ENCODE measurements around the gene FGFR2.

The FGFR2 gene

DNA sequence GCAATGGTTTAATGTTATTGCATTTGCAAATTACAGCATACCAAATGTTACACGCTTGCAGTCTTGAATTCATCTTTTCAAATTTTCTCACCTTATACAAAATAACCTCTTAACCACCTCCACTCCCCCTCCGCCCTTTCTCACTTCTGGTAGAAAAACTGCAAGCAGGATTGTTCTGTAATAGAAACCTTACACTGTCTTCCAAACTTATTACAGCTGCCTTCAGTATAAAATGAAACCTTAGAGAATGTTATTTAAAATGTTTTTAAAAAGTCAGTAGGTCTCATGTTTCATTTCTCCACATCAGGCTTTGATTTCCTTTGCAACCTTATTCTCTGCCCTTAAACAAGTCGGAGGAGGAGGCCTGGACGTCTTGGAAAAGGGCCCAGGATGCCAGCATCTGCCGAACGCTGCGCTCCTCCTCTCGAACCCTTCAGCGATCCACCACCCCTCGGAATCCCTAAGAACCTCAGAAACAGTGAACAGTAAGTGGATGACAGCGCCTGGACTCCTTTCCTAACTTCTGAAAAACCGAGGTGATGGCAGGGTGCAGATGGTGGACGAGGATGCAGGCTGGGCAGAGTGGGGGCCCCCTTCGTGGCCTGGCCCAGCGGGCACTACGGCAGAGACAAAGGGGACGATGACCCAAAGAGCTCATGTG is 74.0 kb downstream of the FGFR2 start:
- peak; percentile 30; the same call in 1 of the 2 replicates for TF ChIP-seq YY1 (IDR thresholded peaks at IDR 0.05; ENCODE audit: low read depth)
- no peak for TF ChIP-seq TAF1 (IDR thresholded peaks at IDR 0.05; ENCODE audit: low read depth)
- peak; percentile 12; the same call in 1 of the 2 replicates for TF ChIP-seq TCF12 (IDR thresholded peaks at IDR 0.05; ENCODE audit: low read depth)
- peak; percentile 59 for TF ChIP-seq NFIC (IDR thresholded peaks at IDR 0.05)
- no peak for TF ChIP-seq RAD21 (IDR thresholded peaks at IDR 0.05; ENCODE audit: low read depth)
- TF ChIP-seq TEAD4 (IDR thresholded peaks at IDR 0.05) = 0 out of 2 replicates have a peak, but pooled peaks have one; percentile 16
- 0 out of 2 replicates have a peak, but pooled peaks have one; percentile 33 for TF ChIP-seq FOXM1 (IDR thresholded peaks at IDR 0.05; ENCODE audit: borderline replicate concordance, low read depth)
- TF ChIP-seq, protein P1, sequence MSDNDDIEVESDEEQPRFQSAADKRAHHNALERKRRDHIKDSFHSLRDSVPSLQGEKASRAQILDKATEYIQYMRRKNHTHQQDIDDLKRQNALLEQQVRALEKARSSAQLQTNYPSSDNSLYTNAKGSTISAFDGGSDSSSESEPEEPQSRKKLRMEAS (IDR thresholded peaks at IDR 0.05) = 0 out of 2 replicates have a peak, but pooled peaks have one; percentile 33

DNA sequence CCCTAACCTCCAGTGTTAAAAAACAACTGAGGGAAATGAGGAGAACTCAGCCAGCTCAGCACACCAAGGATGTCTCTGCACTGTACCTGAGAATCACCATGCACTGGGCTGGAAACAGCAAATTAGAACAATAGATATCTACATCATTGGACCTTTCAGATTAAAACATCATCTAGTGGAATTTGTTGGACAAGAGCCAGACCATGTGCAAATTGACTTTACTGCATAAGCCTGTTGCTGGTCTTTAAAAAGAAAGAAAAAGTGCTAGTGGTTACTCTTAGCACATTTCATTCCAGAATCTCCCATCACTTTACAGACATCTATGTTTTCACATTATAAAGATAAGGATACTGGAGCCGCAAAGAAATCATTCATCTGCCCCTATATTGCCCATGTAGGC is 75.4 kb downstream of the FGFR2 start:
- no peak for TF ChIP-seq FOXM1 (IDR thresholded peaks at IDR 0.05; ENCODE audit: borderline replicate concordance, low read depth)
- TF ChIP-seq TEAD4 (IDR thresholded peaks at IDR 0.05) = no peak
- TF ChIP-seq EGR1 (IDR thresholded peaks at IDR 0.05) = no peak
- TF ChIP-seq, protein P1 (IDR thresholded peaks at IDR 0.05) = no peak
- TF ChIP-seq, protein P2, sequence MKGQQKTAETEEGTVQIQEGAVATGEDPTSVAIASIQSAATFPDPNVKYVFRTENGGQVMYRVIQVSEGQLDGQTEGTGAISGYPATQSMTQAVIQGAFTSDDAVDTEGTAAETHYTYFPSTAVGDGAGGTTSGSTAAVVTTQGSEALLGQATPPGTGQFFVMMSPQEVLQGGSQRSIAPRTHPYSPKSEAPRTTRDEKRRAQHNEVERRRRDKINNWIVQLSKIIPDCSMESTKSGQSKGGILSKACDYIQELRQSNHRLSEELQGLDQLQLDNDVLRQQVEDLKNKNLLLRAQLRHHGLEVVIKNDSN (IDR thresholded peaks at IDR 0.05) = no peak
- TF ChIP-seq, protein P3, sequence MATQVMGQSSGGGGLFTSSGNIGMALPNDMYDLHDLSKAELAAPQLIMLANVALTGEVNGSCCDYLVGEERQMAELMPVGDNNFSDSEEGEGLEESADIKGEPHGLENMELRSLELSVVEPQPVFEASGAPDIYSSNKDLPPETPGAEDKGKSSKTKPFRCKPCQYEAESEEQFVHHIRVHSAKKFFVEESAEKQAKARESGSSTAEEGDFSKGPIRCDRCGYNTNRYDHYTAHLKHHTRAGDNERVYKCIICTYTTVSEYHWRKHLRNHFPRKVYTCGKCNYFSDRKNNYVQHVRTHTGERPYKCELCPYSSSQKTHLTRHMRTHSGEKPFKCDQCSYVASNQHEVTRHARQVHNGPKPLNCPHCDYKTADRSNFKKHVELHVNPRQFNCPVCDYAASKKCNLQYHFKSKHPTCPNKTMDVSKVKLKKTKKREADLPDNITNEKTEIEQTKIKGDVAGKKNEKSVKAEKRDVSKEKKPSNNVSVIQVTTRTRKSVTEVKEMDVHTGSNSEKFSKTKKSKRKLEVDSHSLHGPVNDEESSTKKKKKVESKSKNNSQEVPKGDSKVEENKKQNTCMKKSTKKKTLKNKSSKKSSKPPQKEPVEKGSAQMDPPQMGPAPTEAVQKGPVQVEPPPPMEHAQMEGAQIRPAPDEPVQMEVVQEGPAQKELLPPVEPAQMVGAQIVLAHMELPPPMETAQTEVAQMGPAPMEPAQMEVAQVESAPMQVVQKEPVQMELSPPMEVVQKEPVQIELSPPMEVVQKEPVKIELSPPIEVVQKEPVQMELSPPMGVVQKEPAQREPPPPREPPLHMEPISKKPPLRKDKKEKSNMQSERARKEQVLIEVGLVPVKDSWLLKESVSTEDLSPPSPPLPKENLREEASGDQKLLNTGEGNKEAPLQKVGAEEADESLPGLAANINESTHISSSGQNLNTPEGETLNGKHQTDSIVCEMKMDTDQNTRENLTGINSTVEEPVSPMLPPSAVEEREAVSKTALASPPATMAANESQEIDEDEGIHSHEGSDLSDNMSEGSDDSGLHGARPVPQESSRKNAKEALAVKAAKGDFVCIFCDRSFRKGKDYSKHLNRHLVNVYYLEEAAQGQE (IDR thresholded peaks at IDR 0.05; ENCODE audit: low read depth) = no peak
- TF ChIP-seq RAD21 (IDR thresholded peaks at IDR 0.05; ENCODE audit: low read depth) = no peak
- peak; percentile 31; the same call in 1 of the 2 replicates for TF ChIP-seq NFIC (IDR thresholded peaks at IDR 0.05)

DNA sequence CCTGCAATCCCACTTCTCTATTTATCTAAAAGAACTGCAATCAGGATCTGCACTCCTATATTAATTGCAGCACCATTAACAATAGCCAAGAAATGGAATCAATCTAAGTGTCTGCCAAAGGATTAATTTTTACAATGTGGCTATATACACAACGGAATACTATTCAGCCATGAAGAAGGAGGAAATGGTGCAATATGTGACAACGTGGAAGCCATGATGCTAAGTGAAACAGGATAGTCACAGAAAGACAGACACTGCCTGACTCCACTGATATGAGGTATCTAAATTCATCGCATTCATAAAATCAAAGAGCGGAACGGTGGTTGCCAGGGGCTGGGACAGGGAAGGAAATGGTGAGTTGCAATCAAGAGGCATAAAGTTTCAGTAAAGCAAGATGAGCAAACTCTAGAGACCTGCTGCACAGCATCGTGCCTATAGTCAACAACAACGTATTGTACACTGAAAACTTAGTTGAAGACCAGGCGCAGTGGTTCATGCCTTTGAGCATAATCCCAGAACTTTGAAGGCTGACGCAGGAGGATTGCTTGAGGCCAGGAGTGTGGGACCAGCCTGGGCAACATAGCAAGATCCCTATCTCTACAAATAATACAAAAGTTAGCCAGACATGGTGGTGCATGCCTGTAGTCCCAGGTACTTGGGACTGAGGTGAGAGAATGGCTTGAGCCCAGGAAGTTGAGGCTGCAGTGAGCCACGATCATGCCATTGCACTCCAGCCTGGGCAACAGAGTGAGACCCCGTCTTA is 76.3 kb downstream of the FGFR2 start:
- TF ChIP-seq EP300 (IDR thresholded peaks at IDR 0.05; ENCODE audit: borderline replicate concordance) = no peak
- no peak for TF ChIP-seq TEAD4 (IDR thresholded peaks at IDR 0.05)
- no peak for TF ChIP-seq ZBTB7A (IDR thresholded peaks at IDR 0.05; ENCODE audit: low read depth)

DNA sequence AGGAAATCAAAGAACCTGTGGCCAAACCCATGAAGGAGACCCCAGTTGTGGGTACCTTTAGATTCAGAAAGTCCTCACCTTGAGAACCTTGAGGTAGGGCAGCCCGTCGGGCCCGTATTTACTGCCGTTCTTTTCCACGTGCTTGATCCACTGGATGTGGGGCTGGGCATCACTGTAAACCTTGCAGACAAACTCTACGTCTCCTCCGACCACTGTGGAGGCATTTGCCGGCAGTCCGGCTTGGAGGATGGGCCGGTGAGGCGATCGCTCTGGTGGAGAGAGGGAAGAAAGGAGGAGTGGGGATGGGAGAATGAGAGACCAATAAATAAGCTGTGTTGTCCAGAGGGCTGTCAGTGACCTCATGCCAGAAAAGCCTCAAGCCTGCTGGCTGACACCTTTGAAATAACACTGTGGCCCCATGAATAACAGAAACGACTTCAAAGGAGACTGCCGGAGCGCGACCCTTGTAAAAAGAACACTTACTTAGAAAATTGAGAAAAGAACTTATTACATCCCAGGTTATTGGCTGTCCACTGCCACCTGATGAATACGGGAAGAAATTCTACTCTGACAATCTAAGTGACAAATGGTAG is 78.2 kb downstream of the FGFR2 start:
- TF ChIP-seq, protein P3 (IDR thresholded peaks at IDR 0.05; ENCODE audit: low read depth) = 0 out of 2 replicates have a peak, but pooled peaks have one; percentile 41
- TF ChIP-seq TEAD4 (IDR thresholded peaks at IDR 0.05) = peak; percentile 20
- peak; percentile 46 for TF ChIP-seq NFIC (IDR thresholded peaks at IDR 0.05)
- no peak for TF ChIP-seq TCF12 (IDR thresholded peaks at IDR 0.05; ENCODE audit: low read depth)
- TF ChIP-seq, protein P1 (IDR thresholded peaks at IDR 0.05) = peak; percentile 43; the same call in 1 of the 2 replicates
- TF ChIP-seq EP300 (IDR thresholded peaks at IDR 0.05; ENCODE audit: borderline replicate concordance) = peak; percentile 32; the same call in 1 of the 2 replicates

DNA sequence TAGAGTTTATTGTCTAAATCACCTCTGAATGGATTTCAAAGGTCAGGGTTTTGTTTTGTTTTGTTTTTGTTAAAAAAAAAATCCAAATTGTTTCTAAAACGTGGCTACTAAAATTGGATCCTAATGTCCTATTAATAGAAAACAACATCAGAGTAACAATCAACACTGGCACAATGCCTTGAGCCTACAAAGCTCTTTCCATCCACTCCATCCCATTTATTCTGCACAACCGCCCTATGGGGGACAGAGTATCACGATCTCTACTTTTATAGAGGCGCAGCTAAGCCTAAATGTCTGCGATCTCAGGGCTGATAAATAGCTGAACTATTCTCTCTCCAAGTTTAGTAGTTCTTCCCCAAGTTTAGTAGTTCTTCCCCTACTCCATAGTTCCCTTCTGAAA is 78.8 kb downstream of the FGFR2 start:
- TF ChIP-seq CREB1 (IDR thresholded peaks at IDR 0.05; ENCODE audit: low read depth) (no peak), EGR1 (IDR thresholded peaks at IDR 0.05) (no peak), TAF1 (IDR thresholded peaks at IDR 0.05; ENCODE audit: low read depth) (no peak), EP300 (IDR thresholded peaks at IDR 0.05; ENCODE audit: borderline replicate concordance) (no peak), CEBPB (IDR thresholded peaks at IDR 0.05) (no peak), TCF12 (IDR thresholded peaks at IDR 0.05; ENCODE audit: low read depth) (no peak), TEAD4 (IDR thresholded peaks at IDR 0.05) (no peak), FOXM1 (IDR thresholded peaks at IDR 0.05; ENCODE audit: borderline replicate concordance, low read depth) (no peak), NFIC (IDR thresholded peaks at IDR 0.05) (no peak)
- TF ChIP-seq, protein P2 (IDR thresholded peaks at IDR 0.05) = no peak
- TF ChIP-seq, protein P1 (IDR thresholded peaks at IDR 0.05) = no peak
- TF ChIP-seq, protein P3 (IDR thresholded peaks at IDR 0.05; ENCODE audit: low read depth) = no peak

Data from Ishikawa (cell line).